Right lobe of liver (tissue), 4 donors: ENCODE results near the gene XRCC6.

Source experiments
- CTCF ChIP-seq, 4 donors: fragments of 200-600 bp in 3 of 4; fragments of 450-650 bp in 1 of 4; IDR thresholded peaks; one replicate each; pipeline versions ENCODE4 v1.5.1 to v1.8.0; 2016 to 2022; ENCODE audit warnings: antibody characterized with exemption in 4 of 4, mild to moderate bottlenecking in 2 of 4
- POLR2A ChIP-seq: fragments of 450-650 bp; IDR thresholded peaks from one replicate; pipeline ENCODE4 v1.6.1; 2017; ENCODE audit warnings: antibody characterized with exemption, mild to moderate bottlenecking
- donor health status: DM: no; HTN: no; CAD: no.
- donor health status: DM: no; HTN: no; CAD: no.
- donor health status: DM: no; HTN: yes; CAD: no.

- TF ChIP-seq POLR2A, result no peak
- TF ChIP-seq CTCF (IDR thresholded peaks at IDR 0.05), result no peak
These were observed 41.1 kb upstream of the XRCC6 start for GRCh38 chr22:41579997-41580355.
